Measurements from ENCODE around the gene FGFR3.

Gene FGFR3

GRCh38 chr4:1749370-1749769 lies 43.7 kb upstream of the FGFR3 start:
- TF ChIP-seq SIN3A (IDR thresholded peaks at IDR 0.05; ENCODE audit: borderline replicate concordance, insufficient read depth, low read length) (no peak), TAF1 (IDR thresholded peaks at IDR 0.05; ENCODE audit: borderline replicate concordance, insufficient read depth, low read length) (no peak), FOXP2 (optimal IDR thresholded peaks at IDR 0.05; ENCODE audit: borderline replicate concordance, extremely low read depth, extremely low read length, insufficient read depth) (no peak), REST (IDR thresholded peaks at IDR 0.05; ENCODE audit: insufficient read depth in 1 of 2, low read depth in 2 of 2, low read length in 2 of 2) (no peak), POLR2AphosphoS5 (IDR thresholded peaks at IDR 0.05; ENCODE audit: low read depth, low read length) (no peak)

GRCh38 chr4:1749826-1750225 lies 43.3 kb upstream of the FGFR3 start:
- no peak for TF ChIP-seq FOXP2 (optimal IDR thresholded peaks at IDR 0.05; ENCODE audit: borderline replicate concordance, extremely low read depth, extremely low read length, insufficient read depth)
- TF ChIP-seq TAF1 (IDR thresholded peaks at IDR 0.05; ENCODE audit: borderline replicate concordance, insufficient read depth, low read length): no peak
- TF ChIP-seq SIN3A (IDR thresholded peaks at IDR 0.05; ENCODE audit: borderline replicate concordance, insufficient read depth, low read length): no peak
- TF ChIP-seq REST (IDR thresholded peaks at IDR 0.05; ENCODE audit: insufficient read depth in 1 of 2, low read depth in 2 of 2, low read length in 2 of 2): no peak
- TF ChIP-seq POLR2AphosphoS5 (IDR thresholded peaks at IDR 0.05; ENCODE audit: low read depth, low read length): no peak

GRCh38 chr4:1750381-1751154 lies 42.5 kb upstream of the FGFR3 start:
- TF ChIP-seq SIN3A (IDR thresholded peaks at IDR 0.05; ENCODE audit: borderline replicate concordance, insufficient read depth, low read length) (no peak), POLR2AphosphoS5 (IDR thresholded peaks at IDR 0.05; ENCODE audit: low read depth, low read length) (no peak), REST (IDR thresholded peaks at IDR 0.05; ENCODE audit: insufficient read depth in 1 of 2, low read depth in 2 of 2, low read length in 2 of 2) (no peak), TAF1 (IDR thresholded peaks at IDR 0.05; ENCODE audit: borderline replicate concordance, insufficient read depth, low read length) (no peak), FOXP2 (optimal IDR thresholded peaks at IDR 0.05; ENCODE audit: borderline replicate concordance, extremely low read depth, extremely low read length, insufficient read depth) (no peak)

GRCh38 chr4:1751155-1751918 lies 41.8 kb upstream of the FGFR3 start:
- no peak for TF ChIP-seq REST (IDR thresholded peaks at IDR 0.05; ENCODE audit: insufficient read depth in 1 of 2, low read depth in 2 of 2, low read length in 2 of 2)
- no peak for TF ChIP-seq POLR2AphosphoS5 (IDR thresholded peaks at IDR 0.05; ENCODE audit: low read depth, low read length)
- no peak for TF ChIP-seq SIN3A (IDR thresholded peaks at IDR 0.05; ENCODE audit: borderline replicate concordance, insufficient read depth, low read length)
- TF ChIP-seq FOXP2 (optimal IDR thresholded peaks at IDR 0.05; ENCODE audit: borderline replicate concordance, extremely low read depth, extremely low read length, insufficient read depth): no peak
- TF ChIP-seq TAF1 (IDR thresholded peaks at IDR 0.05; ENCODE audit: borderline replicate concordance, insufficient read depth, low read length): no peak

Data from PFSK-1 (cell line).